KBM-7 (cell line): ENCODE results near the gene MAPK11.

ENCODE experiments used
- DNase-seq: peaks from one replicate; pipeline ENCODE4 v3.0.0-alpha.2; 2015
- in situ Hi-C: fragments of 300-500 bp; cut with MboI; formaldehyde crosslinking; loops from 2 replicates; pipeline ENCODE4 v1.14.3; 2020; ENCODE audit warnings: low sequenced_read_pairs, low pct_unique_long_range_greater_than_20kb, mixed read lengths

Gene MAPK11

DNA sequence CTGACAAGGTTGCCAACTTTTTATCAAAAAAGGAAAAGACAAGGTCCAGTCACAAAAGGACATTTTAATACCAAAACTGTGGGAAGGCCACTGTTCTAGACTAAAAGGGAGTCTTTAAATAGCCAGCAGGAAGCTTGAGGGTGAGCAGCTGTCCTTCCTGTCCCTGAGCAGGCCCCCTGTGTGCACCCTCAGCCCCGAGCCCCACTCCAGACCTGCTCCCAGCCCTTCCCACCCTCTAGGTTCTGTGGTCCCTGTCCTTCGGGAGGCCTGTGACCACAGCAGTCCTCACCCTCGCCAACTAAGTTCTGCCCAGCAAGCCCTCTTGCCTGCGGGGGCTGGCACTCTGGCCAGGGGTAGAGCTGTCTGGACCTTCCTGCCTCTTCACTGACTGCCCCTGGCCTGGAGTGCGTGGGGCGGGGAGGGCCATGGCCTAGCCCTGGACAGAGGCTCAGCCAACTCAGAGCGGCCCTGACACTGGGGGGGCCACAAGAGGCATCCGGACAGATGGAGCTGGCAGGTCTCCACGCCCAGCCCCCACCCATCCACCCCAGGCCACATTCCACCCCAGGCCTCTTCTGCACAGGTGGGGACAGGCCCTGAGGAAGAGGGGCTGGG lies 38.9 kb upstream of the MAPK11 start:
- in situ Hi-C loops = no loop called here
- no peak for DNase-seq

DNA sequence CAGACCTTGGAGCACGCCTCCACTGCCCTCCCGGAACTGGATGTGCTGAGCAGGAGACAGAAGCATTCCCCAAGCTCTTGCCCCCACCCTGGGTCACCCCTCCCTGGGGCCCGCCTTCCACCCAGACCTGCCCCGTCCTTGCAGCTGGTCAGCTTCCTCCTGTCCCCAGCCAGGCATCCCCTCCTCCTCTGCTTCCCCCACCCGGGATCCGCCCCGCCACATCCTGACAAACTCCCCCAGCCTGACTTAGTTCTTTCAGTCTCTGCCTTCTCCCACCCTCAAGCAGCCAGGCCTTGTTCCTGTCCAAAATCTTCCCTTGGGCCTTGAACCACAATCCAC lies 38.4 kb upstream of the MAPK11 start:
- in situ Hi-C loops = no loop called here
- DNase-seq = peak; percentile 85

DNA sequence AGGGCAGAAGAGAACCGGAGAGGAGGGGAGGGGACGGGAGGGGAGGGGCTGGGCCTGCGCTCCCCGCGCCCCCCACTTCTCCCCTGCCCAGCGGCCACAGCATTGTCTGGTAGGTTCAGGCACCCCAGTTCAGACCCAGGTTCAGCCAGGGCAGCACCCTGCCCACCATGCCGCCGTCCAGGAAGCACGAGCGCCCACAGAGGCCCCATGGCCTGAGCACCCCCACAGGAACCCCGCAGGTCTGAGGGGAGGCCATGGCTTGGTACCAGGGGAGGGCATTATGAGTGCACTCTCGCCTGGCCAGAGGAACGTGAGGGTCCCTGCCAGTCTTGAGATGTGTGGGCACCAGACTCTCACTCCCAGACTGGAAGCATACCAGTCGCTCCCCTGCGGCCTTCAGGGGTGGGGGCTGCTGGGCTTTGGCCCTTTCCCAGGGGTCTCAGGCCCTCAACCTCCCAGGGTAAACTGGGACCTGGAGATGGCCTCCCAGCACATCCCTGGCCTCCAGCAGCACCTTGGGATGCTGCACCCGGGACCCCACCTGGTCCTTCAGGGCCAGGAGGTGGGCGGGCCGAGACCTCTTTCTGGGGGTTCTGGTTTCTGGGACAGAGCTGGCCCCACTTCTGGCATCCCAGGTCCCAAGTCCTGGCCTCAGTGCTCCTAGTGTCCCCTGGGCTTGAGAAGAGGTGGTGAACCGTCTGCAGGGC lies 37.9 kb upstream of the MAPK11 start:
- in situ Hi-C loops = no loop called here
- no peak for DNase-seq

DNA sequence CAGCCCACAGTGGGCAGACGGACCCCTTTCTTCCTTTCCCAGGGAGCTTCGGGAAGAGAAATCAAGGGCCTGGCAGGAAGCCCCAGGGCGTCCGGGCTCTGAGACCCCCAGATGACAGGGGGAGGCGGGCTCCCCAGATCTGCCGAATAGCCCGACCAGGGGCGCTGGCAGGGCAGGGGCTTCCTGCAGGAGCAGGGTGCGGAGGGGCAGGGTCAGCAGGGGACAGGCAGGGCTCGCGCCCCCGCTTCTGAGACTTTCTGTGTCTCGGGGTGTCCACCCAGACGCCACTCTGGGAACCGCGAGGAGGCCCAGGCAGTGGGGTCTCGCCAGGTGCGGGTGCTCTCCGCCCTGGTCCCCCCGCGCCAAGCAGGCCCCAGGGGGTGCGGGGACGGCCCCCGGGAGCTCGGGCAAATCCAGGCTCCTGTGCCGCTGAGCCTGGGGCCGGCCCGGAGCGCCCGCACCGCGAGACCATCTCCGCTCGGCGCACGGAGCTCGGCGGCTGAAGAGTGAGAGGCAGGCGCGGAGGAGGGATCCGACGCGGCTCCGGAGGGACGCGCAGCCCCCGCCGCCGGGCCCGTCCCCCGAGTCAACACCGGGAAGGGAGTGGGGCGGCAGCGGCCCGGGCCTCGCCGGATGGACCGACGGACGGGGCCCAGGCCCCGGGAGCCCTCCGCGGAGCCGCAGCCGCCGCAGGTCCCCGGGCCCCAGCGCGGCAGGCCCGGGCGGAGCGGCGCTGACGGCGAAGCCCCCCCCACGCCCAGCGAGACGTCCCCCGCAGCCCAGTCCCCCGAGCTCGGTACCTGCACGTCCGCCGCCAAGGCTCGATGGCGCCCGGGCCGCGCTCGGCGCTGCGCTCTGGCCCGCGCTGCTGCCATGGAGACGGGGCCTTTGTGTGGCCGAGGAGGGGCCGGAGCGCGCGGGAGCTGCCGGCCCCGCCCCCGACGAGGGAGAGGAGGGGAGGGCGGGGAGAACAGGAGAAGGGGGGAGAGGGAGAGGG lies 36.9 kb upstream of the MAPK11 start, which contains the start of gene PLXNB2:
Gene PLXNB2 (minus strand): TSS at position 894 of the 997 bp plus-strand sequence. CDS start 17,062 bp downstream, outside the sequence.
- in situ Hi-C loops = no loop called here
- peak; percentile 81 for DNase-seq

DNA sequence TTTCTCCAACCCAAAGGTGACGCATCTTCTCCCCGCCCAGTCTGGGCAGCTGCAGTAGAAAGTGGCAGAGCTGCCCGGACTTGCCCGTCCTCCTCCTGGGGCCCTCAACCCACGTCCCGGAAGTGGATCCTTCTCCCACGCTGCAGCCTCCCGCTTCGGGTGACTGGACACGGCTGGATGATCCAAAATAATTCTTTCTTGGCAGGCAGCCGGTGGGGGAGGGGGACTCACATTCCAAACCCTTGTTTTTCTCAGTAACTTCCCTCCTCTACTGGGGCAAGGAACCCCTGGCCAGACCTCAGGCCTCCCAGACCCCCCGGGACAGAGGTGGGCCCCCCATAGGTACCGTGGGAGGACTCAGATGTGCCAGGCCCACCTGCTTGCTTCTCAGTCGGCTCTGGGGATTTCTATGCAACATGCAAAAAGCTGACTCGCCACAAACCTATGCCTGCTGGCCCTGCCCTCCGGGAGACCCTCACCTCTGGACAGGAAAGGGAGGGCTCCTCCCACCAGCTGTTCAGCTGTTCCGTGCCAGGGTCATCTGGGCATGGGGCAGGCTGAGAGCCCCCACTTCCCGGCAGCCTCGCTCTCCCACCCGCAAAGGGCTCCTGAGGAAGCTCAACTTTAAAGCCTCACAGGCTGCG lies 35.9 kb upstream of the MAPK11 start:
- DNase-seq = peak; percentile 98
- in situ Hi-C loops = no loop called here

DNA sequence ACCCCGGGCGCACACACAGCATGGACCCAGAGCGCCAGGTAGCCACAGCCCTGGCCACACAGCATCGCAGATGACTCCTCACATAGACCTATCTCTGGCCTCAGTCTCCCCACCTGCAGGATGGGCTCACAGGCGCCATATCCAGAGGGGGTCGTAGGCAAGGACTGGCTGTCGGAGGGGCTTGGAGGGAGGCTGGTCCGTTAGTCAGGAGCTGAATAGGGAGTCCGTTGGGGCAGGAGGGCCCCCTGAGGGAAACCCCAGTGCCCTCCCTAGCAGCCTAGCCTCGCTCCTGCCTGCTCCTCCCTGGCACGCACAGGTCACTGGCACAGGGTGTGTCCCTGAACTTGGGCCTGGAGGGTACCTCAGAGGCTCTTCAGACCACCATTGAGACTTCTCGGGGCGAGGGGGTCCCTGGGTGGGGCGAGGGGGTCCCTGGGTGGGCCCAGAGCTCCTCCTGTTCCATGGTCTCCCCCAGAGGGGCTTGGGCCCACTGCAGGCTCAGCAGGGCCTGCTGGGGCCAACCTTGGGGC lies 35.3 kb upstream of the MAPK11 start:
- in situ Hi-C loops = no loop called here
- no peak for DNase-seq

DNA sequence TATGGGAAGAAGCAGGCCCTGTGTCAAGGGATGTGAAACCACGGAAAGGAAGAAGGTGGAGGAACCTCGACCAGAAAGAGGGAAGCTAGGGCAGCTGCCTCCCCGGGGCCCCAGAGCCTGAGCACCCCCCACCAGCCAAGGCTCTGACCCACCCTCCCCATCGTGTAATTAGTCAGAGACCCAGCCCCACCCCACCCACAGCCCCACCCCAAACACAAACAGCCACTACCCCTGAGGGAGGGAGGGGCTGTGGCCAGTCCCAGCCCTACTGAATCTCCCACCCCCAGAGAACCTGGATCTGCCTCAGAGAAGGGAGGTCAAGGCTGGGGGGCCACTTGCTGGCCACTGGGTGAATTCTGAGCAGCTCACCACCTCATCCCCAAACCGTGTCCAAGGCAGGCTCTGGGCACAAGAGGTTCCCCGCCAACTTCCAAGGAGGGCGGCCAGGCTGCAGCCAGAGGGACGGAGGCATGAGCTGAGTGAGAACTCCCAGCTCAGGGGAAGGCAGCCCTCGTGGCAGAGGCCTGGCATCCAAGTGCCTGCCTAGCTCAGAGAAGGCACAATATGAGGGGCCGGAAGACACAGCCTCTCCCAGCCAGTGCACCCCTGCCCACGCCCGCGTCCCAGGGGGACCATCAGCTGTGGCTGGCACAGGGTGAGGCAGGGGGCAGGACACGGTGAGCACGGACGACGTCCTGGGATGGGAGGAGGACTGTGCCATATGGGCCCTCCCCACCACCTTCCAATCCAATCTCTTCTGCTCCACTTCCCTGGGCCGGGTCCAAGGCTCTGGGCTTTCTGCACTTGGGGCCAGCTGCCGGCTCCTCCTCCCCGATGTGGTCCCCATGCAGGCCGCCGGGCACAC lies 34.6 kb upstream of the MAPK11 start:
- peak; percentile 72 for DNase-seq
- in situ Hi-C loops = no loop called here

DNA sequence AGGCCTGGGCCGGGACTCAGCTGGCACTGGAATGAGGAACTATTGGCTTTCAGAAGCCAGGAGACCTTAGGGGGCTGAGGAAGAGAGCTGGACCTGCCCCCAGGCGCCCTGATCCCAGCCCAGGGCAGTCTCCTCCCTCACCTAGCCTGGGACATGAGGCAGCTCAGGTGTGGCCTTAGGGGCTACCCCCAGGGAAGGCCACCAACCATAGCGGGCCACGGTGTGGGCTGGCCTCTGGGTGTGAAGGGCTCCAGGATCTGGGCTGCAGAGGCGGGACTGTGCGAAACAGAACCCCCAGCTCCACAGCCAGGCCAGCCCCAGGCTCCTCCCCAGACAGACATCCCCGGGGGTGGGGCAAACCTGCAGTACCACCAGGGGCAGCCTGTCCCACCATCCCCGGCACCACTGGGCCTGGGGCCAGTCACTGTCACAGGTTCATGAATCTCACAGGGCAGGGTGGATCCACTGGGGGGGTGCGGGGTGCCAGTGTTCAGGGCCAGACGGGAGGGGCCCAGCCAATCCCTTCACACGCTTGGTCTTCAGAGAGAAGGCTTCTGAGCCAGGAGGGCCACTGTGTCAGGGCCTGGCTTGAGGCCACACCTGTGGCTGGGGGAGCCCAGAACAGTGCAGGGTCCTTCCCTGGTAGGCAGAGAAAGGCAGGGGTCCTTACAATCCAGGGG lies 33.8 kb upstream of the MAPK11 start:
- peak; percentile 64 for DNase-seq
- in situ Hi-C loops = no loop called here

DNA sequence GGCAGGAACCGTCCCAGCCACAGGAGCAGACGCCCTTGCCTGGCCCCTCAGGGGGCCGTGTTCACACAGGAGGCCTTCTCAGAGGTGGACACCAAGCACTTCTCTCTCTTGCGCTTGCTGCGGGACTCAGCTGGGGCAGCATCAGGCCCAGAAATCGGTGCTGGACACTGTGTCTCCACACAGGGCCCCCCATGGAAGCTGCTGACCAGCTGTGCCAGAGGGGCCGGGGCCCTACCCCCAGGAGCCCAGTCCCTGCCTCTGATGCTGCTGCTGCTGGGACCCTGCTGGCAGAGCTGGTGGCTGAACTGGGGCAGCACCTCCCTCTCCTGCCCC lies 33.3 kb upstream of the MAPK11 start:
- in situ Hi-C loops = no loop called here
- no peak for DNase-seq

DNA sequence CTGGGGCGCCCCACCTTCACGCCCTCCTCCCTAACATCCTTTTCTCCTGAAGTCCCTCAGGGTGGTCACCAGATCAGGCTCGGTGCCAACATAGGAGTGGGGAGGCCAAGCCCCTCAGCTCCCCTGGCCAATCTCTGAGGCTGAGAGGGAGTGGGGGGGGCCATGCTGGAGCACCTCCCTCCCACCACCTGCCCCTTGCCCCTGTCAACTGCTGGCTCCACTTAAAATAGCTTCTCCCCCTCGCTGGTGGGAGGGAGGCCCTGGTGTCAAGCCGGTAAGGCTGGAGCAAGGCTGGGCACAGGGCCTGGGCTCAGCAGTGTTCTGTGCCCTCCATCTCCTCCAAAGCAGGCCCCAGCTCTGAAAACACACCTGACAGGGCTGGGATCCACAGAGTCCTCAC lies 32.4 kb upstream of the MAPK11 start:
- DNase-seq = no peak
- in situ Hi-C loops = no loop called here

DNA sequence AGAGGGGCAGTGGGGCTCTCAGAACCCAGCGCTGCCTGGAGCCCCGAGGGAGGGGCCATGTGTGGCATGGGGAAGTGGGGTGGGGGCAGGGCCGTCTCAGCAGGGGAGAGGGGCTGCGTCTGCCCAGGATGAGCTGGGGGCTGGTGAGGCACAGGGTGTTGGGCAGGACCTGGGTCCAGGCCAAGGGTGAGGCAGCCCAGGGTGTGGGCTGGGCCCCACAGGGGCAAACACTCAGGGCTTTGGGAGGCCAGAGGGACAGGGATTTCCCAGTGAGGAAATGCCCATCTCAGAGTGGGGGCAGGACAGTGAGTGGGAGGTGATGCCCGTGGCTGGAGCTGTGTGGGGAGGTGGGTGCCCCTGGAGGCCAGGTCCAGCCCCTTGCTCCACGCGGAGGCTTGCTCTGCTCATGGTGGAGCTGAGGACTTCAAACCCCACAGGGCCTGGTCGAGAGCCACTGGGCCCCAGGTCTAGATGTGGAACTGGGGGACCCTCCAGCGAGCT lies 31.9 kb upstream of the MAPK11 start:
- no peak for DNase-seq
- in situ Hi-C loops = no loop called here

DNA sequence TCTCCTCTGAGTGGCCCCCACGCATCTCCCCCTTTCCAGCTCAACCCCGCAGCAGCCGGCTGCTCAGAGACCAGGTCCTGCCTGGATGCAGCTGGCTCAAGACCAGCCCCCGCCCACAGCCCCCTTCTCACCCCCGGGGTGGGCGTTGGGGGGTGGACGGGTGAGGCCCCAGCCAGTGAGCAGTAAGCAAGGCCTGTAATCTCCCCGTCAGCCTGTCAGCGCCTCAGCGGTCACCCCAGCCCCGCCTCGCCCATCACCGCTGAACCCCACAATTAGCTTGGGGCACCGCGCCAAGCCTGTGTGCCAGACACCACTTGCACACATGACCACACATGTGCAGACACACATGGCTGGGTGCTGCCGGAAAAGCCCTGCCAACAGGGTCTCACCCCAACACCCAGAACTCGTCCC lies 31.4 kb upstream of the MAPK11 start:
- in situ Hi-C loops = no loop called here

DNA sequence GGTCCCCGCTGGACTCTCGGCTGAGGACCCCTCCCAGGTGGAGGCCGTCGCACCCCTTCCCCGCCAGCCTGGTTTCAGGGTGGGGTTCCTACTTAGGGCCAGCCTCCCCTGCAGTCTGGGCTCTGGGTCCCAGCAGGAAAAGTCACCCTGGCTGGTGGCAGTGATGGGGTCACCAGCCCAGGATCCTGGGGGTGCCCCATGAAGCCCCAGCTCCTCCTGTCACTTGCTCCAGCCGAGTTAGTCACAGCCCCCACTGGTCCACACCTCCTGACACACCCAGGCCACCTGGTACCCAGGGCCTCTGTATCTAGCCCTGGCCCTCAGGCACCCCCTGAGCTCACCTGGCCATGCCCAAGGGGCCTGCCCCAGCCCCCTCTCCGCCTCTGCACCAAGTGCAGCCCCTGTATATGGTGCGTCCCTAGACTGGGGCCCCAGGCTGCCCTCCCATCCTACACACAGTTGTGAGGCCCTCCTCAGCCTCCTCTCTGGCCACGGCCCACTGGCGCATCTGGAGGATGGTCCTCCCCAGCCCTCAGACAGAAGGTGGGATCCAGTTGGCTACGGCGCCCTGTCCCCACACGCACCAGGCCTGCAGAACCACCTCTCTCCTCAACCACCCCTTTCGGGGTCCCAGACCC lies 30.6 kb upstream of the MAPK11 start:
- no peak for DNase-seq
- in situ Hi-C loops = no loop called here

More for the DNA sequence above, 31.4 kb upstream of the MAPK11 start:
- no peak for DNase-seq

DNA sequence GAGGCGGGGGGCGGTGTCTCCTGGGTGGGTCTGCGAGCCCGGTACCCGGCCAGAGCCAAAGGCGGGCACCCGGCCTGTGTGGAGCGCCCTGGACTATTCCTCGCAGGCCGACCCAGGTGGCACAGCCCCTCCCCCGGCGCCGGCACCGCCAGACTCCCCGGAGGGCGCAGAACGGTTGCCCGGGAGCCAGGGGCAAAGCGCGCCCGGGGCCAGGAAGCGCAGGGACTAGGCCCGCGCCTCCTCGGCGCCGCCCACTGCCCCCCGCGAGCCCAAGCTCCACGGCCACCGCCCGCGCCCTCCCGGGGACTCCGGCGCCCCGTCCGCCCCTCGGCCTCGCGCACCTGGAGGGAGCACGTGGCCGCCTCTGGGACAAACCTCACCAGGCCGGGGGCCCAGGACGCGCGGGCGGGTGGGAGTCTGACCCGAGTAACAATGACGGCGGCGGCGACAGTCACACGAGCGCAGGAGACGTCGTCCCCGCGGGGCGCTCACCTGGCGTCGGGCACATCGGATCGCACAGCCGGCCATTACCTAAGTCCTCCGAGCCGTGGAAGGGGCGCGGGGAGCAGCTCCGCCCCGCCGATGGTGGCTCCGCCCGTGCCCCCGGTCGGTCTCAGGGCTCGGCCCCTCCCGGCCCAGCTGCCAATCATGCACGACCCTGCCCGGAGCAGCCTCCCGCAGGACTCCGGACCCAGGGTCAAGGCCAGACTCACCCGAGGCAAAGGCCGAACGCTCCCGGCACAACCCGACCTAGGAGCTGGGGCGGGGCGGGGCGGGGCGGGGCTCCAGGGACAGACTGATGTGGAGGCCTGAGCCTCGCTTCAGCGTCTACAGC lies 29.8 kb upstream of the MAPK11 start:
- no peak for DNase-seq
- in situ Hi-C loops = no loop called here

DNA sequence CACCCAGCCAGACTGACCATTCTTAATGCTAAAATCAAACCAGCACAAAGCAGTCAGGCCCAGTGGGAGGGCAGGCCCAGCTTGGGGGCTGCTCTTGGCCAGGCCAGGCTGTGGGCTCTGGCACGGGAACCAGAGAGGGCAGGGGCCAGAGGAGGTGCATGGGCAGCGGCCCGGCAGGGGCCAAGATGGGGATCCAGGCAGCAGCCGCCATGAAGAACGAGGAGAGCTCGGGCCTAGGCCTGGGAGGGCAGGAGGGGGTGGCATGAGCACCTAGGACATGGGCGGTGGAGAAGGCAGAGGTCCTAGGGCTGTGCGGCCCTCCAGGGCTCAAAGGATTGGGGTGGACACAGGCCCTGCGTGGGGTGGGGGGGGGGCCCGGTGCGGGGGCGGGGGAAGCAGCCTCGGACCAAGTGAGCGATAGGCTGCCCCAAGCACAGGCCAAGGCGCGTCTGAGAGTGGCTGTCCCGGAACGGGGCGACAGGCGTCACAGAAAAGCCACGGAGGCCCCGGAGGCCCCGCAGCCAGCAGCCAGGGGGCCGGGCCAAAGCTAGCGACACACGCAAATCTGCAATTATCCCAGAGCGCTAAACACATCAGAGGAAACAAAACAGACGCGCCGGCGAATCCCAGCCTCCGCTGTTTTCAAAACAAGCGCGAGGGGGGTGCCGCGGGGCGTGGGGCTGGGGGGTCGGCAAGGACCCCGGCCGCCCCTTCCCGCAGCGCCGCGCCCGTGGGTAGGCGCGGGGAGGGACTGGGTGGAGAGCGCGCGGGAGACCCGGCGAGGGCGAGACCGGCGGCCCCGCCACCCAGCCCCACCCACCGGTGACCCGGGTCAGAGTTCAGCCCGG lies 29.0 kb upstream of the MAPK11 start:
- in situ Hi-C loops = no loop called here
- no peak for DNase-seq

DNA sequence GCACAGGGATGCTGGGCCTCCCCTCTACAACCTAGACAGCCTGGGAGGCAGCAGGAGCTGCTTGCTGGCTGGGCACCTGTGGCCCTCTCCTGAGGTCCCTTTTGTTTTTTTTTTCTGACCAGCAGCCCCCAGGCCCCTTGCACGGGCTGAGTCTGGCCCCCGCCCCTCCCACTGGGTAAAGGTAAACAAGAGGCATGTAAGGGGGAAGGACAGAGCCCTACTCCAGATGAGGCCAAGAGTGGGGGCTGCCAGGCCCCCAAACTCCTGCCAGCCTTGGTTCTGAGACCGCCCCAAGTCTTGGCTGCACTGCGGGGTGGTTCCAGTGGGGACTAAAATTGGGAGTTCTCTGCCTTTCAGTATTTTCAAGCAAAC lies 28.1 kb upstream of the MAPK11 start:
- no peak for DNase-seq
- in situ Hi-C loops = no loop called here
